Right lung (tissue), 5 donors: ENCODE measurements around the gene ARHGAP27. TPM values are rescaled to one million over a fixed set of nuclear protein-coding genes. Genes with fewer than 3 reads are reported as not detected.
"Not testable (repeated sequence)": the region's sequence is repeated elsewhere in the genome, so short reads cannot be mapped to it uniquely, and the experiment has no call there.

ENCODE experiments used
- DNase-seq, 2 donors: peaks; one replicate each; pipeline ENCODE4 v3.0.0-alpha.2; 2013
- polyA plus RNA-seq, 5 donors: library from polyadenylated mRNA; unstranded; fragments of 120-200 nt; gene quantifications; one replicate each; pipeline versions ENCODE4 v1.2.1 to v1.2.3, GENCODE V29; 2013; ENCODE audit warnings: inconsistent platforms in 1 of 5, low replicate concordance in 1 of 5; ENCODE audit not compliant: insufficient read length in 5 of 5, insufficient read depth in 1 of 5

ARHGAP27 gene
- polyA plus RNA-seq, 5 donors = 18.7 to 34.2 (median 24.8) TPM

GRCh38 chr17:45366691-45367090 is 66.0 kb downstream of the ARHGAP27 start:
- DNase-seq = no peak

GRCh38 chr17:45366049-45366448 is 66.6 kb downstream of the ARHGAP27 start:
- no peak for DNase-seq

- no peak for DNase-seq
Measured at GRCh38 chr17:45364531-45365390, 67.9 kb downstream of the ARHGAP27 start.

GRCh38 chr17:45363498-45363897 is 69.2 kb downstream of the ARHGAP27 start:
- no peak for DNase-seq

GRCh38 chr17:45361976-45362375 is 70.7 kb downstream of the ARHGAP27 start:
- DNase-seq = no peak

GRCh38 chr17:45361451-45361850 is 71.2 kb downstream of the ARHGAP27 start:
- no peak for DNase-seq

- DNase-seq = no peak
Measured at GRCh38 chr17:45357364-45357997, 75.2 kb downstream of the ARHGAP27 start.

- no peak for DNase-seq
Measured at GRCh38 chr17:45355087-45355486, 77.6 kb downstream of the ARHGAP27 start.

GRCh38 chr17:45353043-45353442 is 79.6 kb downstream of the ARHGAP27 start:
- no peak for DNase-seq

- DNase-seq = no peak
Measured at GRCh38 chr17:45351831-45352230, 80.8 kb downstream of the ARHGAP27 start.

- no peak for DNase-seq
Measured at GRCh38 chr17:45347444-45347843, 85.2 kb downstream of the ARHGAP27 start.

- DNase-seq = peak in 1 of 2 donors; percentile 25
Measured at GRCh38 chr17:45346216-45347015, 86.3 kb downstream of the ARHGAP27 start.

- DNase-seq = peak; percentile 86 to 89
Measured at GRCh38 chr17:45345554-45346215, 87.0 kb downstream of the ARHGAP27 start.

- DNase-seq = no peak
Measured at GRCh38 chr17:45345246-45345553, 87.5 kb downstream of the ARHGAP27 start.

- not testable (repeated sequence) for DNase-seq
Measured at GRCh38 chr17:45343967-45344664, 88.6 kb downstream of the ARHGAP27 start.

Other genes with a start within 250 kb of the ARHGAP27 start
- gene FMNL1, start 211.0 kb downstream of the ARHGAP27 start, polyA plus RNA-seq = 1 to 10 TPM; 5.3 to 8.2 (median 6.9) TPM
- gene SPATA32, start 170.8 kb downstream of the ARHGAP27 start, polyA plus RNA-seq = under 1 TPM; 0.23 to 0.45 (median 0.31) TPM
- gene MAP3K14, start 115.8 kb downstream of the ARHGAP27 start, polyA plus RNA-seq = 1 to 10 TPM; 5.4 to 7.8 (median 6.8) TPM
- gene PLEKHM1, start 57.9 kb upstream of the ARHGAP27 start, polyA plus RNA-seq = 10 to 100 TPM; 12.2 to 19.9 (median 17.8) TPM